ENCODE results near the gene SLC51B. TPM values are rescaled to one million over a fixed set of nuclear protein-coding genes. Genes with fewer than 3 reads are reported as not detected.

SLC51B gene
- total RNA-seq, 1 donor from 2014 or later, result not detected

DNA sequence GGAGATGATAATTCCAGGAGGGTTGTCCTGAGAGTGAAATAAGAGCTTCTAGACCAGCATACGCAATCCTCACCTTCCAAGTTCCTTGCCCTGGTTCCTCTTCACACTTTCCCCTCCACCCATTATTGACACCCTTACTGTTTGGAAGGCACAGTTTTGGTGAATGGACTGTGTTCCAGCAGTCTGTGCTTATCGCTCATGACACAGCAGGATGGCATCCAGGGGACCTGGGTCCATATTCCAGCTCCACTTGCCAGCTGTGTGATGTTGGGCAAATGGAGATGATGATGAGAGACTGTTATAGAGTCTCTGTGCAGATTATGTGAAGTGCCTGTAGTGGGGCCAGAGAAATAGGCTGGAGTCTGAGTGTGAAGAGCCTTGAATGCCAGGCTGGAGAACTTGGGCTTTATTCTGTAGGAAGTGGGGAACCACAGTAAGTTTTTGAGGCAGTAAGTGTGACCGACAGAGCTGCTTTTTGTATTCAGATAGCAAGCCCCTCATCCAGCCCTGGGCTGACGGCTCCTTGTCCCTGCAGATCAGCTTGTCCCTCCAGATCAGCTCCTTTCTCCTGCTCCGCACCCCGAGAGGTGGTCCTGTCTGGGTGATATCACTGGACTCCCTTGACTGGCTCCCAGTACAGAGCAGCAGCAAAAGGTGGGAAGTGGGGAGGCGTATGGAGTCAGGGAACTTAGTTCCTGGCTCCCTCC is 39.5 kb downstream of the SLC51B start:
- FAIRE-seq, result no peak
- DNase-seq (ENCODE audit: low read depth), result no peak
- H3K36me3 ChIP-seq (ENCODE audit: control insufficient read depth, insufficient read depth, low read length), result no peaks in the 10 kb centered on the region
- H3K4me3 ChIP-seq (ENCODE audit: low read depth, low read length), result no peak overlapping the region
- no peaks in the 10 kb centered on the region for H3K27me3 ChIP-seq (ENCODE audit: control insufficient read depth, insufficient read depth, low read length)
- no peak for TF ChIP-seq CTCF (IDR thresholded peaks at IDR 0.05; ENCODE audit: insufficient read depth, low read length, severe bottlenecking)

GRCh38 chr15:65085207-65085753 is 40.1 kb downstream of the SLC51B start:
- TF ChIP-seq CTCF (IDR thresholded peaks at IDR 0.05; ENCODE audit: insufficient read depth, low read length, severe bottlenecking), result no peak
- Histone ChIP-seq H3K4me3 (ENCODE audit: low read depth, low read length) (no peak overlapping the region), H3K27me3 (ENCODE audit: control insufficient read depth, insufficient read depth, low read length) (no peaks in the 10 kb centered on the region), H3K36me3 (ENCODE audit: control insufficient read depth, insufficient read depth, low read length) (no peaks in the 10 kb centered on the region)
- FAIRE-seq (no peak), DNase-seq (ENCODE audit: low read depth) (no peak)

- TF ChIP-seq CTCF (IDR thresholded peaks at IDR 0.05; ENCODE audit: insufficient read depth, low read length, severe bottlenecking), result peak; percentile 55
- peak; percentile 43 for DNase-seq (ENCODE audit: low read depth)
- Histone ChIP-seq H3K36me3 (ENCODE audit: control insufficient read depth, insufficient read depth, low read length) (no peaks in the 10 kb centered on the region), H3K27me3 (ENCODE audit: control insufficient read depth, insufficient read depth, low read length) (no peaks in the 10 kb centered on the region), H3K4me3 (ENCODE audit: low read depth, low read length) (no peak overlapping the region)
- FAIRE-seq, result no peak
Observed at GRCh38 chr15:65085990-65086679, 40.9 kb downstream of the SLC51B start.

GRCh38 chr15:65086680-65087111 is 41.5 kb downstream of the SLC51B start:
- no peaks in the 10 kb centered on the region for H3K36me3 ChIP-seq (ENCODE audit: control insufficient read depth, insufficient read depth, low read length)
- H3K27me3 ChIP-seq (ENCODE audit: control insufficient read depth, insufficient read depth, low read length), result no peaks in the 10 kb centered on the region
- peak; percentile 41 for TF ChIP-seq CTCF (IDR thresholded peaks at IDR 0.05; ENCODE audit: insufficient read depth, low read length, severe bottlenecking)
- no peak overlapping the region for H3K4me3 ChIP-seq (ENCODE audit: low read depth, low read length)
- DNase-seq (ENCODE audit: low read depth) (peak; percentile 46), FAIRE-seq (no peak)

GRCh38 chr15:65087411-65087810 is 42.2 kb downstream of the SLC51B start:
- FAIRE-seq (no peak), DNase-seq (ENCODE audit: low read depth) (no peak)
- TF ChIP-seq CTCF (IDR thresholded peaks at IDR 0.05; ENCODE audit: insufficient read depth, low read length, severe bottlenecking), result peak; percentile 5
- H3K27me3 ChIP-seq (ENCODE audit: control insufficient read depth, insufficient read depth, low read length), result no peaks in the 10 kb centered on the region
- H3K36me3 ChIP-seq (ENCODE audit: control insufficient read depth, insufficient read depth, low read length), result no peaks in the 10 kb centered on the region
- H3K4me3 ChIP-seq (ENCODE audit: low read depth, low read length), result no peak overlapping the region
